IgD-negative memory B cell (primary cell): ENCODE results near the gene FNDC5. TPM values are rescaled to one million over a fixed set of nuclear protein-coding genes. Genes with fewer than 3 reads are reported as not detected.

Experiments
- H3K27ac Mint-ChIP-seq, 3 donors: one replicate each; pipeline ENCODE4 v1.8.0; 2020 to 2022; ENCODE audit warnings: mild to moderate bottlenecking in 3 of 3, mixed read lengths in 3 of 3, moderate library complexity in 1 of 3
- H3K27me3 Mint-ChIP-seq: one replicate; pipeline ENCODE4 v1.8.0; 2021; ENCODE audit warnings: mixed read lengths
- H3K36me3 Mint-ChIP-seq: one replicate; pipeline ENCODE4 v1.8.0; 2020; ENCODE audit warnings: mild to moderate bottlenecking, mixed read lengths
- H3K4me1 Mint-ChIP-seq, 3 donors: one replicate each; pipeline ENCODE4 v1.8.0; 2020 to 2022; ENCODE audit warnings: mixed read lengths in 3 of 3, mild to moderate bottlenecking in 1 of 3
- H3K4me3 Mint-ChIP-seq, 4 donors: one replicate each; pipeline ENCODE4 v1.8.0; 2020 to 2022; ENCODE audit warnings: mild to moderate bottlenecking in 4 of 4, mixed read lengths in 4 of 4, moderate library complexity in 3 of 4
- H3K9me3 Mint-ChIP-seq, 3 donors: one replicate each; pipeline ENCODE4 v1.8.0; 2020 to 2021; ENCODE audit warnings: mixed read lengths in 3 of 3, mild to moderate bottlenecking in 1 of 3
- polyA plus RNA-seq: library from polyadenylated mRNA; unstranded; fragments of 300-500 nt; fragmentation: Illumina TruSeq; gene quantifications from one replicate; pipeline ENCODE4 v1.2.3, GENCODE V29; 2021

The FNDC5 gene
- polyA plus RNA-seq, 1 donor from 2014 or later = not detected

- Mint-ChIP-seq H3K4me3 (peak overlapping the region; percentile 22 to 88 (median 69)), H3K27ac (peak overlapping the region in 1 of 3 donors; percentile 31), H3K4me1 (peaks cover 4 to 7% (median 6%) of the 10 kb centered on the region in 3 donors), H3K27me3 (peaks cover 50% of the 10 kb centered on the region), H3K9me3 (no peaks in the 10 kb centered on the region), H3K36me3 (peaks cover 3% of the 10 kb centered on the region)
Observed at GRCh38 chr1:32892368-32893197, 21.9 kb upstream of the FNDC5 start.

GRCh38 chr1:32891630-32892029 lies 20.9 kb upstream of the FNDC5 start:
- H3K9me3 Mint-ChIP-seq = no peaks in the 10 kb centered on the region
- peaks cover 58% of the 10 kb centered on the region for H3K27me3 Mint-ChIP-seq
- peaks cover 5% of the 10 kb centered on the region for H3K36me3 Mint-ChIP-seq
- H3K4me3 Mint-ChIP-seq = peak overlapping the region in 1 of 4 donors; percentile 61
- H3K4me1 Mint-ChIP-seq = peaks cover 6 to 7% (median 6%) of the 10 kb centered on the region in 3 donors
- H3K27ac Mint-ChIP-seq = no peak overlapping the region

GRCh38 chr1:32891241-32891570 lies 20.5 kb upstream of the FNDC5 start:
- Mint-ChIP-seq H3K27me3 (peaks cover 59% of the 10 kb centered on the region), H3K27ac (no peak overlapping the region), H3K36me3 (peaks cover 3% of the 10 kb centered on the region), H3K4me3 (peak overlapping the region in 1 of 4 donors; percentile 61), H3K9me3 (no peaks in the 10 kb centered on the region), H3K4me1 (peaks cover 6 to 7% (median 6%) of the 10 kb centered on the region in 3 donors)

- H3K4me3 Mint-ChIP-seq = peak overlapping the region in 2 of 4 donors; percentile 24 to 61
- no peaks in the 10 kb centered on the region for H3K9me3 Mint-ChIP-seq
- no peak overlapping the region for H3K27ac Mint-ChIP-seq
- H3K27me3 Mint-ChIP-seq = peaks cover 62% of the 10 kb centered on the region
- H3K4me1 Mint-ChIP-seq = peaks cover 6 to 7% (median 6%) of the 10 kb centered on the region in 3 donors
- H3K36me3 Mint-ChIP-seq = peaks cover 2% of the 10 kb centered on the region
Observed at GRCh38 chr1:32890516-32891240, 20.0 kb upstream of the FNDC5 start.

- H3K9me3 Mint-ChIP-seq = no peaks in the 10 kb centered on the region
- peaks cover 68% of the 10 kb centered on the region for H3K27me3 Mint-ChIP-seq
- H3K4me1 Mint-ChIP-seq = peaks cover 6 to 11% (median 8%) of the 10 kb centered on the region in 3 donors
- H3K4me3 Mint-ChIP-seq = peak overlapping the region in 1 of 4 donors; percentile 41
- H3K27ac Mint-ChIP-seq = no peak overlapping the region
- peaks cover 2% of the 10 kb centered on the region for H3K36me3 Mint-ChIP-seq
Observed at GRCh38 chr1:32889731-32890278, 19.1 kb upstream of the FNDC5 start.

GRCh38 chr1:32888677-32889420 lies 18.1 kb upstream of the FNDC5 start:
- Mint-ChIP-seq H3K9me3 (no peaks in the 10 kb centered on the region), H3K27me3 (peaks cover 68% of the 10 kb centered on the region), H3K4me3 (no peak overlapping the region), H3K4me1 (peaks cover 6 to 11% (median 8%) of the 10 kb centered on the region in 3 donors), H3K27ac (no peak overlapping the region), H3K36me3 (peaks cover 2% of the 10 kb centered on the region)

GRCh38 chr1:32888134-32888533 lies 17.4 kb upstream of the FNDC5 start:
- H3K4me1 Mint-ChIP-seq = peaks cover 6 to 11% (median 8%) of the 10 kb centered on the region in 3 donors
- H3K9me3 Mint-ChIP-seq = no peaks in the 10 kb centered on the region
- H3K27me3 Mint-ChIP-seq = peaks cover 68% of the 10 kb centered on the region
- H3K27ac Mint-ChIP-seq = no peak overlapping the region
- peaks cover 2% of the 10 kb centered on the region for H3K36me3 Mint-ChIP-seq
- no peak overlapping the region for H3K4me3 Mint-ChIP-seq

GRCh38 chr1:32887623-32888022 lies 16.9 kb upstream of the FNDC5 start:
- Mint-ChIP-seq H3K9me3 (no peaks in the 10 kb centered on the region), H3K4me1 (peaks cover 5 to 11% (median 8%) of the 10 kb centered on the region in 3 donors)

GRCh38 chr1:32886828-32887414 lies 16.2 kb upstream of the FNDC5 start:
- H3K4me3 Mint-ChIP-seq = peak overlapping the region in 1 of 4 donors; percentile 28
- peaks cover 60% of the 10 kb centered on the region for H3K27me3 Mint-ChIP-seq
- H3K27ac Mint-ChIP-seq = no peak overlapping the region
- peaks cover 2% of the 10 kb centered on the region for H3K36me3 Mint-ChIP-seq
- peaks cover 0 to 6% (median 4%) of the 10 kb centered on the region in 3 donors for H3K4me1 Mint-ChIP-seq
- no peaks in the 10 kb centered on the region for H3K9me3 Mint-ChIP-seq

More at GRCh38 chr1:32887623-32888022, 16.9 kb upstream of the FNDC5 start:
- Mint-ChIP-seq H3K4me3 (no peak overlapping the region), H3K36me3 (peaks cover 2% of the 10 kb centered on the region), H3K27me3 (peaks cover 67% of the 10 kb centered on the region), H3K27ac (no peak overlapping the region)

GRCh38 chr1:32886004-32886827 lies 15.5 kb upstream of the FNDC5 start, which contains the start of gene HPCA:
Gene HPCA (plus strand): TSS chr1:32886491. CDS start chr1:32888899, 2,408 bp downstream.
- peak within 1 kb of the TSS in 1 of 4 donors; percentile 28 for H3K4me3 Mint-ChIP-seq
- peaks cover 0 to 4% (median 4%) of the 10 kb centered on the region in 3 donors for H3K4me1 Mint-ChIP-seq
- H3K27me3 Mint-ChIP-seq = peaks cover 55% of the 10 kb centered on the region
- no peak within 1 kb of the TSS for H3K27ac Mint-ChIP-seq
- H3K36me3 Mint-ChIP-seq = peaks cover 2% of the 10 kb centered on the region
- no peaks in the 10 kb centered on the region for H3K9me3 Mint-ChIP-seq

- H3K9me3 Mint-ChIP-seq = no peaks in the 10 kb centered on the region
- no peak overlapping the region for H3K4me3 Mint-ChIP-seq
- peaks cover 54% of the 10 kb centered on the region for H3K27me3 Mint-ChIP-seq
- H3K27ac Mint-ChIP-seq = no peak overlapping the region
- H3K36me3 Mint-ChIP-seq = peaks cover 2% of the 10 kb centered on the region
- H3K4me1 Mint-ChIP-seq = peaks cover 0 to 4% (median 4%) of the 10 kb centered on the region in 3 donors
Observed at GRCh38 chr1:32885676-32886003, 14.9 kb upstream of the FNDC5 start.

- peaks cover 2% of the 10 kb centered on the region for H3K36me3 Mint-ChIP-seq
- H3K27me3 Mint-ChIP-seq = peaks cover 45% of the 10 kb centered on the region
- H3K9me3 Mint-ChIP-seq = no peaks in the 10 kb centered on the region
- no peak overlapping the region for H3K27ac Mint-ChIP-seq
- no peak overlapping the region for H3K4me3 Mint-ChIP-seq
- H3K4me1 Mint-ChIP-seq = peaks cover 0 to 4% (median 4%) of the 10 kb centered on the region in 3 donors
Observed at GRCh38 chr1:32884726-32885125, 14.0 kb upstream of the FNDC5 start.

- H3K4me1 Mint-ChIP-seq = peaks cover 0 to 4% (median 4%) of the 10 kb centered on the region in 3 donors
- no peaks in the 10 kb centered on the region for H3K9me3 Mint-ChIP-seq
- H3K27me3 Mint-ChIP-seq = peaks cover 39% of the 10 kb centered on the region
- H3K36me3 Mint-ChIP-seq = peaks cover 2% of the 10 kb centered on the region
- peak overlapping the region in 1 of 3 donors; percentile 23 for H3K27ac Mint-ChIP-seq
- no peak overlapping the region for H3K4me3 Mint-ChIP-seq
Observed at GRCh38 chr1:32884032-32884372, 13.3 kb upstream of the FNDC5 start.
